Esophagus muscularis mucosa (tissue), 4 donors: Measurements from ENCODE around the gene TRIM29.

Experiments
- CTCF ChIP-seq, 3 experiments: fragments of 200-600 bp in 2 of 3; fragments of 450-650 bp in 1 of 3; sonication (generic) in 2 of 3; IDR thresholded peaks; one replicate each; pipeline ENCODE4 v1.5.1; 2017 to 2019; ENCODE audit warnings: antibody characterized with exemption in 3 of 3, mild to moderate bottlenecking in 2 of 3, moderate library complexity in 1 of 3
- EP300 ChIP-seq: sonication (generic); formaldehyde crosslinking; IDR thresholded peaks from one replicate; pipeline ENCODE4 v1.6.1; 2017; ENCODE audit warnings: antibody characterized with exemption
- POLR2A ChIP-seq: fragments of 450-650 bp; IDR thresholded peaks from one replicate; pipeline ENCODE4 v1.6.1; 2017; ENCODE audit warnings: antibody characterized with exemption, moderate library complexity, mild to moderate bottlenecking, low read depth
- POLR2AphosphoS5 ChIP-seq, 2 donors: sonication (generic); formaldehyde crosslinking; IDR thresholded peaks; one replicate each; pipeline ENCODE4 v1.6.1; 2017; ENCODE audit warnings: antibody characterized with exemption in 2 of 2

- TF ChIP-seq CTCF (IDR thresholded peaks at IDR 0.05), result no peak
- TF ChIP-seq EP300, result no peak
- no peak for TF ChIP-seq POLR2AphosphoS5 (IDR thresholded peaks at IDR 0.05)
- TF ChIP-seq POLR2A, result no peak
Observed at GRCh38 chr11:120174866-120175265, 37.0 kb upstream of the TRIM29 start.
